ENCODE measurements around the gene RBL1.
"Not testable (repeated sequence)": the region's sequence is repeated elsewhere in the genome, so short reads cannot be mapped to it uniquely, and the experiment has no call there.

RBL1 gene

DNA sequence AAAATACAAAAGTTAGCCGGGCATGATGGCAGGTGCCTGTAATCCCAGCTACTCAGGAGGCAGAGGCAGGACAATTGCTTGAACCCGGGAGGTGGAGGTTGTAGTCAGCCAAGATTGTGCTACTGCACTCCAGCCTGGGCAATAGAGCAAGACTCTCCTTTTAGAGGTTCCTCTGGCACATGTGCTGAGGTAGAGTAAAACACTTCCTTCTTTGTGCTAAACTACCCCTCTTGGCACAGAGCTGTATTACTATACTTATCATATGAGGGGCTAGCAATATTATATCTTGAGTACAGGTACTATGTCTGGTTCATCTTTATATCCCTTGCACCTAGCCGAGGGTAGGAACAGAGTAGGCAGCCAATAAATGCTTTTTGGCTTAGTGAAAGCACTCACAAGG is 104.1 kb downstream of the RBL1 start:
- DNase-seq, result no peak

DNA sequence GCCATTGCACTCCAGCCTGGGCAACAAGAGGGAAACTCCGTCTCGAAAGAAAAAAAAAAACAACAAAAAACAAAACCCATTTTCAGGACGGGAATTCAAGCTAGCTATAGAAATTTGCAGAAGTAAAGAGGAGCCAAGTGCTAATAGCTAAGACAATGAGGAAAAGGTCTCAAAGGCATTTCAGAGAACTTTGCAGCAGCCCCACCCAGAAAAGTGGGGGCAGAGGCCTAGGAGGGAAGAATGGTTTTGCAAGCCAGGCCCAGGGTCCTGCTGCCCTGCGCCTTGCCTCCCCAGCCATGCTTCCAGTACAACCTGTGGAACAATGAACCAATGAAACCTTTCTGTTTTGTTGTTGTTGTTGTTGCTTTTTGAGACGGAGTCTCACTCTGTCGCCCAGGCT is 106.0 kb downstream of the RBL1 start:
- DNase-seq, result no peak

DNA sequence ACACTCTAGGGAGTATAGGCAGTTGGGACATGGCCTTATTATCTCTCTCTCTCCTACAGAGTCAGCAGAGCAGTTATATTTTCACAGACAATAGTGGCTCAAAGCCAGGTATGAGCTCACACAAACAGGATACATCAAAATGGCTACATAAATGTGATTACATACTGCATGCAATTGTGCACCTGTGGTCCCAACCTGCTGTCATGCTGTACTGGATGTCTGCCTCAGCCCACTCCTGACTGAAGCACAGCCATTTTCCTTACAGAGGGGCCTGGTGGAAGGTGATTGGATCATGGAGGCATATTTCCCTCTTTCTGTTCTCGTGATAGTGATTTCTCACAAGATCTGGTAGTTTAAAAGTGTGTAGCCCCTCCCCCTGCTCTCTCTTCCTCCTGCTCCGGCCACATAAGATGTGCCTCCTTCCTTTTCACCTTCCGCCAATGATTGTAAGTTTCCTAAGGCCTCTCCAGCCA is 107.3 kb downstream of the RBL1 start:
- peak; percentile 11 for DNase-seq

DNA sequence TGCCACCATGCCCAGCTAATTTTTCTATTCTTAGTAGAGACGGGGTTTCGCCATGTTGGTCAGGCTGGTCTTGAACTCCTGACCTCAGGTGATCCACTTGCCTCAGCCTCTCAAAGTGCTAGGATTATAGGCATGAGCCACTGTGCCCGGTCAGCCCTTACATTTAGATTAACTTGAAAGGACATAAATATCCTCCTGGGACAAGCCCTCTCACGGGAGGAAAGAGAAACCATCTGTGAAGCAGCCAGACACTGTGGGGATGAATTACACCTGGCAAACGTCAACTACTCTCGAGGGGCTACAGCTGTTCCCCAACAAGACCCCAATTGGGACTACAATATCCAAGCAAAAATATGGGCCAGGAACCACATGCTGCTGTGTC is 111.5 kb downstream of the RBL1 start:
- no peak for DNase-seq

DNA sequence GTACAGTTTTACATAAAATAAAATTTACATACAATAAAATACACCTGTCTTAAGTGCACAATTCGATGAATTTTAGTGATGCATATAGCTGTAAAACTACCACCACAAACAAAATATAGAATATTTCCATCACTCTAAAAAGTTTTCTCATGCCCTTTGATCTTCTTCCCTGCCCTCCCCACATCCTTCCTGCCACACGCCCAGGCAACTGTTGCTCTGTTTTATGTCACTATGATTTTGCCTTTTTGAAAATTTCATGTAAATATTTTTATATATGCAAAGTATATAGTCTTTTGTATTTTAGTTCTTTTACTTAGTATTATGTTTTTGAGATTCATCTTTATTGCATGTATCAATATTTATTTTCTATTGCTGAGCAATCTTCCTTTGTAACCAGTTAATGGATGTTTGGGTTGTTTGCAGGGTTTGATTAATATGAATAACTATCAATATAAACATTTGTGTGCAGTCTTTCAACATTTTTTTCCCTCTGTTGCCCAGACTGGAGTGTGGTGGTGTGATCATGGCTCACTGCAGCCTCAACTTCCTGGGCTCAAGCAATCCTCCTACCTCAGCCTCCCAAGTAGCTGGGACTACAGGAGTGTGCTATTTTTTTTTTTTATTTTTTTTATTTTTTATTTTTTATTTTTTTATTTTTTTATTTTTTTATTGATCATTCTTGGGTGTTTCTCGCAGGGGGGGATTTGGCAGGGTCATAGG is 120.5 kb downstream of the RBL1 start:
- peak; percentile 63 for DNase-seq

DNA sequence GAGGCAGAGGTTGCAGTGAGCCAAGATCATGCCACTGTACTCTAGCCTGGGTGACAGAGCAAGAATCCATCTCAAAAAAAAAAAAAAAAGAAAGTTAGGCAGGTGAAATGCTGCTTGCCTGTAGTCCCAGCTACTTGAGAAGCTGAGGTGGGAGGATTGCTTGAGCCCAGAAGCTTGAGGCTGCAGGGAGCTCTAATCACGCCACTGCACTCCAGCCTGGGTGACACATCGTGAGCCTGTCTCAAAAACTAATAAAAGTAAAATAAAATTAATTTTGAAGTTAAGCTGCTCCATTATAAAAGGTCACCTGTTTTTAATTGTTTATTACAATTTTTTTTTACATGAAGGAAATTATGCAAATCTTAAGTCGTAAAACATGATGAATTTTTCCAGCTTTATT is 121.1 kb downstream of the RBL1 start:
- DNase-seq, result no peak

DNA sequence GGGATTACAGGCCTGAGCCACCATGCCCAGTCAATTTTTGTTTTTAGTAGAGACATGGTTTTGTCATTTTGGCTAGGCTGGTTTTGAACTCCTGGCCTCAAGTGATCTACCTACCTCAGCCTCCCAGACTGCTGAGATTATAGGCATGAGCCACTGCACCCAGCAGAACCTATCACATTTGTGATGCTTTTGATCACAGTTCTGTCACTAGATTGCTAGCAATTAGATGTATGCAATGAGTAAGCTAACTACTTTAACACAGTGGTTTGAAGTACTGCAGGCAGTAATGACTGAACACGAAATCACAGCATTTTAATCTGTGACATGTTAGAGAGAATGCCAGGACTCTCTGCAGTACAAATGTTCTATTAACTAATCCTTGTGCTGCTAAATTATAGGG is 124.7 kb downstream of the RBL1 start:
- no peak for DNase-seq

DNA sequence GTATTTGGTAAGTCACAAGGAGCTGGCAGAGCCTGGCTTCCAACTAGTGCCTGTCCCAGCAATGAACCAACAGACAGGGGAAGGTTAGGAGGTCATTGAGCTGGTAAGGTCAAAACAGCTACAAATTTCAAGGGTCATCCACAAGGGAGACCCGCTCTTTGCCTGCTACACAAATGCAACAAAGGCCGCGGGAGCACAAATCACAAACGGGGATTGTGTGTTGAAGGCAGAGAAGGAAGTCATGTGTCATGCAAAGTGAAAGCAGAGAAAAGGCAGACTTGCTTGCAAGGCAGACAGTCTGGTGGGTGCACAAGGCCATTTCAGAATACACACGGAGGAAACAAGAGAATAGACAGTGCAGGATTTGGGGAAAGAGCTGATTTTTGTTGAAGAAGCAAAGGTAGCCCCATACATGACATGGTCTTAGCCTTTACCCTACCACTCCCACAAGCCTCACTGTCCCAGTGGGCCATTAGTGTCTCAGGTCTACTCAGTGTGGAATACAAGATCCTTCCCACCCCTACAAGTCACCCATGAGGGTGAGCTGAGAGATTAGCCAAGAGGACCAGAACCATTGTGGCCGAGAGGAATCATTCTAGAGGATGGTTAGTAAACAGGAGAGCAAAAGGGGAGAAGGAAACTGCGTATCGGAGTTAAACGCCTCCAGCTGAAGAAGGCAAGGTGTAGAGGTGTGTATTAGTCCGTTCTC is 126.2 kb downstream of the RBL1 start:
- peak; percentile 21 for DNase-seq

DNA sequence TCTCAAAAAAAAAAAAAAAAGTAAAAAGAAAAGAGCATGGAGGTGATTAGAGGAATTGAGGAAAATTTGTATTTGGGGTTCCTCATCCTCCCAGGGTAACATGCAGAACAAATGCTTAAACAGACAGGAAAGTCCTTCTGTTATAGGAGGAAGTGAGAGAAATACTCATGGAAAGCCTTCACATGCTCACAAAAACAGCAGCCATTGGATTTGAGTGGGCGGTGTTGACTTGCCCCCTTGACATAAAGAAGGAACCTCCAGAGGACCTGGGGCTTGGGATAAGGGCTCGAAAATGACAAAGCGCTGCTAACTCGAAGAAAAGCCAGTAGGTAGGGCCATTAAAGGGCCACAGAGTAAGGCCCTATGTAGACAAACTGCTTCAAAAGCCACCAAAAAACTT is 126.7 kb downstream of the RBL1 start:
- no peak for DNase-seq

DNA sequence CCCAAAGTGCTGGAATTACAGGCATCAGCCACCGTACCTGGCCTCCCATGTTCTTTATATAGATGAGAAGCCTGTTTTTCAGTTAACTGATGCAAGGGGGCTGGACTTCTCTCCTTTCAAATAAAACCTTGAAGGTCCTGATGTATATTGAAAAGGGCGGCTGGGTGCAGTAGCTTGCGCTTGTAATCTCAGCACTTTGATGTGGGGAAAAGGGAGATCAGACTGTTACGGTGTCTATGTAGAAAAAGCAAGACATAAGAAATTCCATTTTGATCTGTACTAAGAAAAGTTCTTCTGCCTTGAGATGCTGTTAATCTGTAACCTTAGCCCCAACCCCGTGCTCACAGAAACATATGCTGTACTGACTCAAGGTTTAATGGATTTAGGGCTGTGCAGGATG is 128.2 kb downstream of the RBL1 start:
- no peak for DNase-seq

DNA sequence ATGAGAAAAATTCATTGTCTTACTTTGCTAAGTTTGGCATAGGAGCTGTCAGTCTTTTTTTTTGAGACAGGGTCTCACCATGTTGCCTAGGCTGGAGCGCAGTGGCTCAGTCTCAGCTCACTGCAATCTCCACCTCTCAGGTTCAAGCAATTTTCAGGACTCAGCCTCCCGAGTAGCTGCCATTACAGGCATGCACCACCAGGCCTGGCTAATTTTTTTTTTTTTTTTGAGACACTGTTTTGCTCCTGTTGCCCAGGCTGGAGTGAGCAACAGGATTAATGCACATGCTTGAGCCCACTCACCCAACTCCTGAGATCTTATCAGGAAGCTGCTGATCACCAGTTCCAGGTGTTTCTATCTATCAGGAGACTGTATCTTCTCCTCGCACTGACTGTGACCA is 128.8 kb downstream of the RBL1 start:
- not testable (repeated sequence) for DNase-seq

DNA sequence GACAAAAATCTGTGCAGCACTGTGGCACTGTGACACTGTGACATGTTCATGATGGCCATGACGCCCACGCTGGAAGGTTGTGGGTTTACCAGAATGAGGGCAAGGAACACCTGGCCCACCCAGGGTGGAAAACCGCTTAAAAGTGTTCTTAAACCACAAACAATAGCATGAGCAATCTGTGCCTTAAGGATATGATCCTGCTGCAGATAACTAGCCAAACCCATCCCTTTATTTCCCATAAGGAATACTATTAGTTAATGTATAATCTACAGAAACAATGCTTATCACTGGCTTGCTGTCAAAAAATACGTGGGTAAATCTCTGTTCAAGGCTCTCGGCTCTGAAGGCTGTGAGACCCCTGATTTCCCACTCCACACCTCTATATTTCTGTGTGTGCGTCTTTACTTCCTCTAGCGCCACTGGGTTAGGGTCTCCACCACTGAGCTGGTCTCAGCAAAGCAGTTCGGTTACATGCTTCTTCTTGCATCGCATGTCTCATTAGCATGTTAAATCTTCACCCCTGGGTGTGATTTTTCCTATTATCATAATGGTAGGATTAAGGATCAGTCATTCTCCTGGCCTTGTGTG is 133.3 kb downstream of the RBL1 start:
- DNase-seq, result not testable (repeated sequence)

DNA sequence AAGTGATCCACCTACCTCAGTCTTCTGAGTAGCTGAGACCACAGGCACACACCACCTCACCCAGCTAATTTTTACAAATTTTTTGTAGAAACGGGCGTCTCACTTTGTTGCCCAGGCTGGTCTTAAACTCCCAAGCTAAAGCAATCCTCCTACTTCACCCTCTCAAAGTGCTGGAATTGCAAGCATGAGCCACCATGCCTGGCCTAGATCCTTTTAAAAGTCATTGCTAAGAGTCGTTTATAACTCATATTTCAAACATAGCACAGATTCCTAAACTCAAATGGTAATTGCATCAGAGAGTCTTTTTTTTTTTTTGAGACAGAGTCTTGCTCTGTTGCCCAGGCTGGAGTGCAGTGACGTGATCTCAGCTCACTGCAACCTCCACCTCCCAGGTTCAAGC is 136.6 kb downstream of the RBL1 start:
- DNase-seq, result no peak

DNA sequence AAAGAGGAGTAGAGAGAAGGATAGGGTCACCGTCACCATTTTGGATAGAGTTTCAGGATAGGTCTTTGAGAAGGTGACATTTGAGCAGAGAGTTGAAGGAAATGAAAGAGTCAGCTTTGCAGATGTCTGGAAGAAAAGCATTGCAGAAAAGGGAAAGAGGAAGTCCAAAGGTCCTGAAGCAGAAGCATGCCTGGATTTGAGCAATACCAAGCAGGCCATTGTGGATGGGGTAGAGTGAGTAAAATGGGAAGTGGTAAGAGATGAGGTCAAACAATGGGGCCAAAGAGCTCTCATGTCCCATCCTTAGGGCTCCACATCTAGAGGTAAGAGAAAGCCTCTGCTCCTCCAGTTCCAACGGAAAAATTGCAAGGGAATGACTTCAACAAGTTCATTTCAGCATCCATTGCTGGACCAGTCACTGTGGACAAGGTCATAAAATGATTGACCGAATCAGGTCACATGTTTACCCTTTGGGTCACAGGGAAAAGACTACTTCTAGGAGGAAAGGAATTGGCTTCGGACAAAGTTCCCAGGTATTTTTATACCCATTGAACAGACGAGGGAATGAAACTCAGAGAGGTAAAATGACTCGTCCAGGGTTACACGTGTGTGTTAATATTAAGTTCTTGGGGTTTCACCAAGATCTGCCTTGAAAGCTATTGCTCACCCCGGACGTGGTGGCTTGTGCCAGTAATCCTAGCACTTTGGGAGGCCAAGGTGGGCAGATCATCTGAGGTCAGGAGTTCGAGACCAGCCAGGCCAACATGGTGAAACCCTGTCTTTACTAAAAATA is 137.7 kb downstream of the RBL1 start:
- DNase-seq, result peak; percentile 38

DNA sequence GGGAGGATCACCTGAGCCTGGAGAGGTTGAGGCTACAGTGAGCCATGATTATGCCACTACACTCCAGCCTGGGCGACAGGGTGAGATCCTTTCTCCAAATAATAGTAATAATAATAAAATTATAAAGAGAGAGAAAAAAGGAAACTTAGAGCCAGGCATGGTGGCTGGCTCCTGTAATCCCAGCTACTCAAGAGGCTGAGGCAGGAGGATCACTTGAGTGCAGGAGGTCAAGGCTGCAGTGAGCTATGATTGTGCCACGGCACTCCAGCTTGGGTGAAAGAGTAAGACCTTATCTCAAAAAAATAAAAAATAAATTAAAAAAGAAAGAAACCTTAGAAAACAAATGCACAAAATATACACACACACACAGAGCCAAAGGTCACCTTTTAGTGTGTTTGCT is 139.1 kb downstream of the RBL1 start:
- no peak for DNase-seq

DNA sequence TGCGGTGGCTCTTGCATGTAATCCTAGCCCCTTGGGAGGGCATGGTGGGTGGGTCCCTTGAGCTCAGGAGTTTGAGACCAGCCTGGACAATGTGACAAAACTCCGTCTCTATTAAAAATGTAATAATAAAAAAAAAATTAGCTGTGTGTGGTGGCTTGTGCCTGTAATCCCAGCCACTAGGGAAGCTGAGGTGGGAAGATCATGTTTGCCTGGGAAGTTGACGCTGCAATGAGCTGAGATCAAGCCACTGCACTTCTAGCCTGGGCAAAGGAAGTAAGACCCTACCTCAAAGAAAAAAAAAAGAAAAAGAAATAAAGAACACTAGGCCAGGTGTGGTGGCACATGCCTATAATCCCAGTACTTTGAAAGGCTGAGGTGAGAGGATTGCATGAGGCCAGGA is 139.8 kb downstream of the RBL1 start:
- DNase-seq, result no peak

DNA sequence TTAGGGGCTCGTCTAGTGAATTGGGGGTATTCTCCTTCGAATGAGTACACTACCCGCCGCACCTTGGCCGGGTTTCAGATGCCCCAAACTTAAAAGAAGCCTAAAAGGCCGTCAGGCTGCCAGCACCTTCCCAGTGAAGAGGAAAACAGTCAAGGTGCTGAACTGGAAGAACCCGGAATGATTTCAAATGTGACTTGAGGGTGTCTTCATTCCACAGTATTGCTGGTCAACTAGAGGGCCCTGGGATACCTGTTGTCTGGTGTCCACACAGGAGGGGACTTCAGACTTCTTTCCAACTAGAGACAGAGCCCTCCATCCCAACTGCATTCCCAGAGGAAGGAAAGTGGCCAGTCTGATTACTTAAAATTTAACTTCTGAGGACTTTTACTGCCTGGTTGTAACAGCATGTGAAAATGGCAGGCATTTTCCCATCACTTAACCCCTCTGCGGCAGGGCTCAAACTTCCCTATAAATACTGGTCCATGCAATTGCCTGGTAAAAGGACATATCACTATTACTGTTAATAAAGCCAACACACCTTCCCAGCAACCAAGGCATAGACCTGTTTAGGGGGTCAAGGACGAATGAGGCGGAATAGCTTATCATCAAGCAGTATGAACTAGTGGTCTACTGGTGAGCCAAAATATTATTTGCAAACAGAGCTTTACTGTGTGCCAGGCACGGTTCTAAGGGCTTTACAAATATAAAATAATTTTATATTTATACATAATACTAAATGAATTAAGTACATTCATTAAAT is 143.6 kb downstream of the RBL1 start:
- no peak for DNase-seq

DNA sequence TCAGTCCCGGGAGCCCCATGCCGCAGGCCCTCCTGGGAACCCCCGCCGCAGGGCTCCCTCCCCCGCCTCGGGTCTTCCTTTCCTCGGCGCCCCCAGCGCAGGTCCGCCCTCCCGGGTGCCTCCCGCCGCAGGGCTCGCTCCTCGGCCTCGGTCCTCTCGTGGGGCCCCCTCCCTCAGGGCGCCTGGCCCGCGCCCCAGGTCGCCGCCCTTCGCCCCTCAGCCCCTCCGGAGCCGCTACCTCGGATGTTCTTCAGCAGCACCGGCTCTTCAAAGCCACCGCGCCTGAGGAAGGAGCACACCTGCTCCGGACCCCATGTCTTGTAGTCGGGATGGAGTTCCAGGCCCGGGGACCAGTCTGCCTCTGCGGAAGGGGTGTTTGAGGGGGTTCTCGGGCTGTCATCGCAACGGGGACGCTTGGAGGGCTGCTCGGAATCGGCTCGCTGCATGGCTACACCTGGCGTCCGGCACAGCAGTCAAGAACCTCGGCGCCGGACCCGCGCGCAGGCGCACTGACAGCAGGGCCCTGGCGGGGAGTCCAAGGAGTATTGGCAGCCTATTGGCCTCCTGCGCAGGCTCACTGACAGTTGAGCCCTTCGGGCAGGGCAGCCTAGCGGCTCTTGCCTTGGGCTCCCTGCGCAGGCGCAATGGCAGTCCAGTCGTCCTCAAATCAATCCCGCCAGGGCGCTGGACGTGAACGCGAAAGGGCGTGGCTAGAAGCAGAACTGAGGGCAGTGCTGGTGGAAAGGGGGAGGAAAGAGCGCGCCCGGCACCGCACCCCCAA is 144.4 kb downstream of the RBL1 start, which contains the start of gene SAMHD1:
SAMHD1 (minus strand) TSS at position 511 of the 781 bp plus-strand sequence; CDS start at position 446, 65 bp downstream.
- peak; percentile 97 for DNase-seq

DNA sequence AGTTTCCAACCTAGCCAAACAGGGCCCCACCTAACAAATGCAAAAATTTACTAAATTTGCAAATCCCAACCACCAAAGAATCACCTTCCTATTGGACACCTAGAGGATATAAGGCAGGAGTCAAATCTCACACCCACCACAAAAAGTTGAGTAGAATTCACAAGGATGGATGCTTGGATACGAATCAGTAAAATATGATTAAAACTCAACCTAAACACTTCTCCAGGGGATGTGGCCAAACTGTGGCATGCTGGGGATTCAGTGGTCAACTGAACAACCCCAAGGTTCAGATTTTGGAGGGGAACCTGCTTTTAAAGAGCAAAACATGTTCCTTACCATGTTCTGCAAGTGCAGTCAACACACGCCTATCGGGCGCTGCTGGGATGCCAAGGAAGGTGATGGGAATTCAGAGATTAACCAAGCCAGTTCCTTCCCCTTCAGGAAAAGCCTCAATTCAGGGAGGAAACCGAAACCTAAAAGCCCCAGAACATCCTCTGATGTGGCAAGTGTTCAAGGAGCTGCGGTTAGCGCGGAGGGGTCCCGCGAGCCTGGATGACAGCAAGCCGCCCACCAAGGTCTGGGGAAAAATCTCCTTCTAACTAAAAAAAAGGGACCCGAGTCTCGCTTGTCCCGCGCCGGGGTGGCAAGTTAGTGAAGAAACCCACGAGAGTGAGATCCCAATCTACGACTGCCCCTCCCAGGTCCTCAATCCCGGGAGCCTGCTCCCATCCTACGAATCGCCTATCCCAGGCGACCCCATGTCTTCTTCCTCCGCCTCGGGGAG is 145.2 kb downstream of the RBL1 start:
- peak; percentile 48 for DNase-seq

Measured in CD4-positive, alpha-beta T cell treated with Interferon gamma for 1 hour (primary cell).